Lower lobe of right lung (tissue), 2 donors: ENCODE results near the gene DEPDC1. TPM values are rescaled to one million over a fixed set of nuclear protein-coding genes. Genes with fewer than 3 reads are reported as not detected.

Experiments used
- ATAC-seq, 2 donors: fragments of 200-7000 bp; cut with Tn5 transposase; one replicate each; pipeline ENCODE4 v1.9.1; 2020 to 2022; ENCODE audit warnings: mild to moderate bottlenecking in 2 of 2, moderate library complexity in 2 of 2
- DNase-seq: peaks from one replicate; pipeline ENCODE4 v3.0.0-alpha.2; 2020
- H3K27ac ChIP-seq: fragments of 200-600 bp; one replicate; pipeline ENCODE4 v1.8.0; 2022
- H3K27me3 ChIP-seq: fragments of 200-600 bp; one replicate; pipeline ENCODE4 v1.8.0; 2022; ENCODE audit warnings: low read depth
- H3K36me3 ChIP-seq: fragments of 200-600 bp; one replicate; pipeline ENCODE4 v1.8.0; 2022; ENCODE audit warnings: mild to moderate bottlenecking
- H3K4me1 ChIP-seq: fragments of 200-600 bp; one replicate; pipeline ENCODE4 v1.8.0; 2022
- H3K4me3 ChIP-seq: fragments of 200-600 bp; one replicate; pipeline ENCODE4 v1.8.0; 2022; ENCODE audit warnings: mild to moderate bottlenecking
- H3K9me3 ChIP-seq: fragments of 200-600 bp; one replicate; pipeline ENCODE4 v1.8.0; 2022
- CTCF ChIP-seq: fragments of 200-600 bp; IDR thresholded peaks from one replicate; pipeline ENCODE4 v1.8.0; 2022; ENCODE audit warnings: antibody characterized with exemption, mild to moderate bottlenecking
- intact Hi-C: fragments of 100-400 bp; cut with DNase I; formaldehyde crosslinking; loops from one replicate; pipeline ENCODE4 v1.11.0; 2022
- total RNA-seq: library from RNA; stranded (reverse); fragmentation: NEBNext Ultra II Directional; extraction: Animal tissue kit (Norgen Biotek cat#: 25700); gene quantifications from one replicate; pipeline ENCODE4 v1.2.1, GENCODE V29; 2021
- donor health status: DM: no; HTN: yes; CAD: no; lungs with severe emphysema.

DEPDC1 gene
- total RNA-seq, 1 donor from 2014 or later: 1.2 TPM

- Histone ChIP-seq H3K9me3 (no peaks in the 10 kb centered on the region), H3K27ac (no peak overlapping the region), H3K4me3 (no peak overlapping the region), H3K27me3 (no peaks in the 10 kb centered on the region), H3K4me1 (no peaks in the 10 kb centered on the region), H3K36me3 (no peaks in the 10 kb centered on the region)
- intact Hi-C loops: no loop called here
- no peak for TF ChIP-seq CTCF
- no peak for ATAC-seq
- DNase-seq: no peak
Observed at GRCh38 chr1:68431076-68431475, 65.8 kb downstream of the DEPDC1 start.

GRCh38 chr1:68429233-68429808 lies 67.6 kb downstream of the DEPDC1 start:
- Histone ChIP-seq H3K9me3 (no peaks in the 10 kb centered on the region), H3K27ac (no peak overlapping the region), H3K4me3 (no peak overlapping the region), H3K27me3 (no peaks in the 10 kb centered on the region), H3K4me1 (no peaks in the 10 kb centered on the region), H3K36me3 (no peaks in the 10 kb centered on the region)
- DNase-seq: no peak
- no peak for TF ChIP-seq CTCF
- no peak for ATAC-seq
- intact Hi-C loops: no loop called here

DNA sequence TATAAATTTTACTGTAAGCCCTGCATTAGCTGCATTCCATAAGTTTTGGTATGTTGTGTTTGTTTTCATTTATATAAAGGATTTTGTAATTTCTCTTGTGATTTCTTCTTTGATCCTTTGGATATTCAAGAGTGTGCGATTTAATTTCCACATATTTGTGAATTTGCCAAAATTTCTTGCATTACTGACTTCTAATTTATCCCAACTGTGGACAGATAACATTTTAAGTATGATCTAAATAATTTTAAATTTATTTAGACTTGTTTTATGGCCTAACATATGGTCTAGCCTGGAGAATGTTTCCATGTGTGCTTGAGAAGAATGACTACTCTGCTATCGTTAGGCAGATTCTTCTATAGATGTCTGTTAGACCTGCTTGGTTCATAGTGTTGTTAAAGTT lies 70.3 kb downstream of the DEPDC1 start:
- ATAC-seq (no peak), DNase-seq (no peak)
- Histone ChIP-seq H3K27ac (no peak overlapping the region), H3K36me3 (no peaks in the 10 kb centered on the region), H3K4me3 (no peak overlapping the region), H3K4me1 (no peaks in the 10 kb centered on the region), H3K27me3 (no peaks in the 10 kb centered on the region), H3K9me3 (no peaks in the 10 kb centered on the region)
- TF ChIP-seq CTCF: no peak
- intact Hi-C loops: no loop called here

Other genes with a start within 250 kb of the DEPDC1 start
- gene RPE65, start 47.1 kb downstream of the DEPDC1 start, total RNA-seq: not detected